Measurements from ENCODE around the gene NUAK2. TPM values are rescaled to one million over a fixed set of nuclear protein-coding genes. Genes with fewer than 3 reads are reported as not detected.

Gene NUAK2
- total RNA-seq, 1 experiment from 2014 or later = 0.45 TPM

DNA sequence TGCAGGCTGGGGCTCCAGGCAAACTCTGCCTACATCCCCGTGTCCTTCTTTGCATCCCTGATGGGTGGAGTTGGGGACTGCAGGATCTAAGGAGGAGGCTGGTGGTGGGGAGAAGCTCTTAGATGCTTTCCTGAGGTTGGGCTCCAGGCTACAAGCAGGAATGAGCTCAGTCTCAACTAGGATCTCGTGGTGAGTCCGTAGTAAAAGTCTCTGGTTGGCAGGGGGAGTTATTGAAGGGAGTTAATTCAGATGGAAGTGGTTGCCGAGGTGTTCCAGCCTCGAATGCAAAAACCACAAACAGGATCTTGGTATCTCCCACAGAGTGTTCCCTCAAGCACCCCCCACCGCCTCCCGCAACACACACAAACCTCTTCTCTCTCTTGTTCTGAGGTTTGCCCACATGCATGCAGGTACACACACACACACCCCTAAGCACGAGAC lies 58.8 kb downstream of the NUAK2 start:
- intact Hi-C loops (cut with micrococcal nuclease; ENCODE audit: unreplicated experiment) = no loop called here
- no peak for DNase-seq (ENCODE audit: low spot score)
- no peak for TF ChIP-seq EZH2 (IDR thresholded peaks at IDR 0.05; ENCODE audit: borderline replicate concordance, low read depth, low read length, poor library complexity, severe bottlenecking)
- TF ChIP-seq, protein P1, sequence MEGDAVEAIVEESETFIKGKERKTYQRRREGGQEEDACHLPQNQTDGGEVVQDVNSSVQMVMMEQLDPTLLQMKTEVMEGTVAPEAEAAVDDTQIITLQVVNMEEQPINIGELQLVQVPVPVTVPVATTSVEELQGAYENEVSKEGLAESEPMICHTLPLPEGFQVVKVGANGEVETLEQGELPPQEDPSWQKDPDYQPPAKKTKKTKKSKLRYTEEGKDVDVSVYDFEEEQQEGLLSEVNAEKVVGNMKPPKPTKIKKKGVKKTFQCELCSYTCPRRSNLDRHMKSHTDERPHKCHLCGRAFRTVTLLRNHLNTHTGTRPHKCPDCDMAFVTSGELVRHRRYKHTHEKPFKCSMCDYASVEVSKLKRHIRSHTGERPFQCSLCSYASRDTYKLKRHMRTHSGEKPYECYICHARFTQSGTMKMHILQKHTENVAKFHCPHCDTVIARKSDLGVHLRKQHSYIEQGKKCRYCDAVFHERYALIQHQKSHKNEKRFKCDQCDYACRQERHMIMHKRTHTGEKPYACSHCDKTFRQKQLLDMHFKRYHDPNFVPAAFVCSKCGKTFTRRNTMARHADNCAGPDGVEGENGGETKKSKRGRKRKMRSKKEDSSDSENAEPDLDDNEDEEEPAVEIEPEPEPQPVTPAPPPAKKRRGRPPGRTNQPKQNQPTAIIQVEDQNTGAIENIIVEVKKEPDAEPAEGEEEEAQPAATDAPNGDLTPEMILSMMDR (conservative IDR thresholded peaks at IDR 0.05; ENCODE audit: low read depth, low read length) = no peak
- Histone ChIP-seq H3K4me3 (ENCODE audit: low read depth, low read length, poor library complexity, severe bottlenecking) (no peak overlapping the region), H3K4me1 (ENCODE audit: insufficient read depth, low read length, poor library complexity, severe bottlenecking) (peaks cover 15% of the 10 kb centered on the region), H3K9me3 (ENCODE audit: low read depth, low read length, poor library complexity, severe bottlenecking) (no peaks in the 10 kb centered on the region), H3K27ac (ENCODE audit: low read depth, low read length, poor library complexity, severe bottlenecking) (no peak overlapping the region), H3K27me3 (replicated peaks; ENCODE audit: insufficient read depth, low read depth, low read length, poor library complexity) (no peaks in the 10 kb centered on the region), H3K36me3 (ENCODE audit: insufficient read depth, low read length, poor library complexity, severe bottlenecking) (no peaks in the 10 kb centered on the region)
- POLR2A ChIA-PET (ENCODE audit: low non-redundant PET) = no interaction called here
- CTCF ChIA-PET = interaction anchor here (0.5 to 1.2 kb wide), 2 partner anchors 11 to 251 kb away, joined by 4 to 12 read pairs; no protein-coding TSS in a partner anchor
- BruUV-seq (replicated peaks) = no TSS peak

DNA sequence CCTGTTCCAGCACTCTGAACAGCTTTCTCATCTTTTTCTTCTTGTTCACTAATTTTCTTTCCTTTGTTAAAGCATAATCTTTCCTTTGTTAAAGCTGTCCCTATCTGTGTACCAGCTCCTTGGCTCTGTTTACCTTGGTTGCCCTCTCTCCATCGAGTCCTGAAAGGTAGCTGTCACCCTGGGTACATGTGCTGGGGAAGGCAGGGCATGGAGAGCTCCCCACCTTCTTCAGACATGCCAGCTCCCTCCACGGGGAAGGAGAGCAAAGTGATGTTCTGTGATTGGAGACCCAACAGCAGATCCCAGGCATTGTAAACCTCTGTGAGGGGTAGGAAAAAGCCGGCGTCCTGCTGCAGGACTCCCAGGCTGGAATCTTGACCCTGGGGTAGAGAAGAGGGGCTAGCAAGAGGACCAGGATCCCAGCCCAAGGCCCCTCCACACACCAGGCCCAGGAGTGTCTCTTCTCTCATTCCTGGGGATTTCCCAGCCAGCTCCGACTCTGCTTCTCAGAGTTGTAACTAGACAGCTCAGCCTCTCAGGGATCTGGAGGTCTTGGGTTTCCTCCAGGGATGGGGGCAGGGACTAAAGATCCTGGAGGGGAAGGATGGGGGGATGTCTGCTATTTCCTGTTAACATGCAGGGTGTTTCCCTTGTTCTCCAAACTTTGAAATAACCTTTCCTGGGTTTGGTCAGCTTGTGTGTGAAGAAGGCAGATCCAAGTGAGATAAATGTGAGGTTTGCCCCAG lies 59.4 kb downstream of the NUAK2 start:
- no peak overlapping the region for H3K27ac ChIP-seq (ENCODE audit: low read depth, low read length, poor library complexity, severe bottlenecking)
- H3K9me3 ChIP-seq (ENCODE audit: low read depth, low read length, poor library complexity, severe bottlenecking) = no peaks in the 10 kb centered on the region
- no peaks in the 10 kb centered on the region for H3K36me3 ChIP-seq (ENCODE audit: insufficient read depth, low read length, poor library complexity, severe bottlenecking)
- H3K27me3 ChIP-seq (replicated peaks; ENCODE audit: insufficient read depth, low read depth, low read length, poor library complexity) = no peaks in the 10 kb centered on the region
- intact Hi-C loops (cut with micrococcal nuclease; ENCODE audit: unreplicated experiment) = no loop called here
- POLR2A ChIA-PET (ENCODE audit: low non-redundant PET) = interaction anchor here (0.6 kb wide), 1 partner anchor 1768 kb away, joined by 3 read pairs; the partner anchor contains the start of gene OPTC
- peaks cover 15% of the 10 kb centered on the region for H3K4me1 ChIP-seq (ENCODE audit: insufficient read depth, low read length, poor library complexity, severe bottlenecking)
- H3K4me3 ChIP-seq (ENCODE audit: low read depth, low read length, poor library complexity, severe bottlenecking) = no peak overlapping the region
- peak; percentile 27 for DNase-seq (ENCODE audit: low spot score)
- no TSS peak for BruUV-seq (replicated peaks)
- TF ChIP-seq EZH2 (IDR thresholded peaks at IDR 0.05; ENCODE audit: borderline replicate concordance, low read depth, low read length, poor library complexity, severe bottlenecking) = no peak
- TF ChIP-seq, protein P1 (conservative IDR thresholded peaks at IDR 0.05; ENCODE audit: low read depth, low read length) = no peak
- CTCF ChIA-PET = interaction anchor here (0.5 to 1.9 kb wide), 3 partner anchors 11 to 251 kb away, joined by 4 to 12 read pairs (median 7); no protein-coding TSS in a partner anchor

DNA sequence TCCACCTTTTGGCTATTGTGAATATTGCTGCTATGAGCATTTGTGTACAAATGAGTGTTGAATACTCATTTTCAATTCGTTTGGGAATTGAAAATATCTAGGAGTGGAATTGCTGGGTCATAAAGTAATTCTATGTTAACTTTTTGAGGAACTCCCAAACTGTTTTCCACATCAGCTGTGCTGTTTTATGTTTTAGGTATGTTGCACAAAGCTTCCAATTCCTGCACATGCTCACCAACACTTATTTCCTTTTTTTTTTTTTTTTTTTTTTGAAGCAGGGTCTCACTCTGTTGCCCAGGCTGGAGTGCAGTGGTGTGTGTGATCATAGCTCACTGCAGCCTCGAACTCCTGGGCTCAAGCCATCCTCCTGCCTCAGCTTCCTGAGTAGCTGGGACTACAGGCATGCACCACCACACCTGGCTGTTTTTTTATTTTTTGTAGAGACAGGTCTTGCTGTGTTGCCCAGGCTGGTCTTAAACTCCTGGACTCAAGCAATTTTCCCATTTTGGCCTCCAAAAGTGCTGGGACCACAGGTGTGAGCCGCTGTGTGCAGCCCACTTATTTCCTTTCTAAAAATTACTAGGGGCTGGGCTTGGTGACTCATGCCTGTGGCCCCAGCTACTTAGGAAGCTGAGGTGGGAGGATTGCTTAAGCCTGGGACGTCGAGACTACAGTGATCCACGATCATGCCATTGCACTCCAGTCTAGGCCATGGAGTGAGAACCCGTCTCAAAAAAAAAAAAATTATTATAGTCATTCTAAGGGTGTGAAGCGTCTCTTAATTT lies 60.4 kb downstream of the NUAK2 start:
- BruUV-seq (replicated peaks) = no TSS peak
- H3K4me3 ChIP-seq (ENCODE audit: low read depth, low read length, poor library complexity, severe bottlenecking) = no peak overlapping the region
- DNase-seq (ENCODE audit: low spot score) = peak; percentile 36
- H3K9me3 ChIP-seq (ENCODE audit: low read depth, low read length, poor library complexity, severe bottlenecking) = no peaks in the 10 kb centered on the region
- no peak for TF ChIP-seq EZH2 (IDR thresholded peaks at IDR 0.05; ENCODE audit: borderline replicate concordance, low read depth, low read length, poor library complexity, severe bottlenecking)
- TF ChIP-seq, protein P1 (conservative IDR thresholded peaks at IDR 0.05; ENCODE audit: low read depth, low read length) = no peak
- H3K36me3 ChIP-seq (ENCODE audit: insufficient read depth, low read length, poor library complexity, severe bottlenecking) = no peaks in the 10 kb centered on the region
- intact Hi-C loops (cut with micrococcal nuclease; ENCODE audit: unreplicated experiment) = no loop called here
- CTCF ChIA-PET = interaction anchor here (0.6 to 1.9 kb wide), 5 partner anchors 12 to 453 kb away, joined by 4 to 9 read pairs (median 5); no protein-coding TSS in a partner anchor
- H3K4me1 ChIP-seq (ENCODE audit: insufficient read depth, low read length, poor library complexity, severe bottlenecking) = peaks cover 15% of the 10 kb centered on the region
- no peaks in the 10 kb centered on the region for H3K27me3 ChIP-seq (replicated peaks; ENCODE audit: insufficient read depth, low read depth, low read length, poor library complexity)
- no peak overlapping the region for H3K27ac ChIP-seq (ENCODE audit: low read depth, low read length, poor library complexity, severe bottlenecking)
- POLR2A ChIA-PET (ENCODE audit: low non-redundant PET) = no interaction called here

Measured in A673 (cell line).